ENCODE data around the gene MACROH2A1.

- TF ChIP-seq ZNF324 (CRISPR knock-in tag; IDR thresholded peaks at IDR 0.05), result no peak
- TF ChIP-seq ZBED1 (IDR thresholded peaks at IDR 0.05), result no peak
- no peak for TF ChIP-seq ZNF232 (CRISPR knock-in tag; IDR thresholded peaks at IDR 0.05)
- no peak for TF ChIP-seq SREBF2 (CRISPR knock-in tag; IDR thresholded peaks at IDR 0.05)
- TF ChIP-seq CTCF (IDR thresholded peaks at IDR 0.05 in 2 of 3, conservative IDR thresholded peaks at IDR 0.05 in 1 of 3; ENCODE audit: insufficient read depth in 2 of 3, low read depth in 1 of 3, low read length in 3 of 3), result no peak
- TF ChIP-seq MAX (CRISPR knock-in tag; IDR thresholded peaks at IDR 0.05), result no peak
These were observed 27.3 kb downstream of the MACROH2A1 start for GRCh38 chr5:135371622-135372232.

Measured in K562 (cell line).